Measurements from ENCODE around the gene QRICH1.

GRCh38 chr3:48985831-48986376, 108.0 kb downstream of the QRICH1 start:
- TF ChIP-seq MAX (IDR thresholded peaks at IDR 0.05; ENCODE audit: insufficient read depth, insufficient read length): no peak
- TF ChIP-seq POLR2A (IDR thresholded peaks at IDR 0.05; ENCODE audit: low read depth, low read length): no peak
- no peak for TF ChIP-seq CTCF (IDR thresholded peaks at IDR 0.05; ENCODE audit: extremely low read depth in 1 of 2, insufficient read depth in 1 of 2, low read depth in 1 of 2, low read length in 2 of 2)
- no peak for TF ChIP-seq EZH2 (IDR thresholded peaks at IDR 0.05; ENCODE audit: borderline replicate concordance, low read depth, low read length, severe bottlenecking)
- TF ChIP-seq POLR2AphosphoS5 (IDR thresholded peaks at IDR 0.05; ENCODE audit: insufficient read depth, low read depth, low read length): no peak
